ENCODE results near the gene BMPR1B. TPM values are rescaled to one million over a fixed set of nuclear protein-coding genes. Genes with fewer than 3 reads are reported as not detected.

The BMPR1B gene
- total RNA-seq, 3 donors from 2014 or later, result 0.64 to 7.2 (median 2.0) TPM

GRCh38 chr4:94970650-94971049 lies 212.9 kb downstream of the BMPR1B start:
- Histone ChIP-seq H3K4me3 (no peak overlapping the region), H3K4me1 (no peaks in the 10 kb centered on the region), H3K27ac (no peak overlapping the region), H3K36me3 (no peaks in the 10 kb centered on the region), H3K9me3 (no peaks in the 10 kb centered on the region), H3K27me3 (no peaks in the 10 kb centered on the region)
- intact Hi-C loops (cut with DNase I; ENCODE audit: low total_unique reads), result no loop called here
- TF ChIP-seq POLR2A (IDR thresholded peaks at IDR 0.05), result no peak
- no peak for TF ChIP-seq POLR2AphosphoS5 (IDR thresholded peaks at IDR 0.05)
- no peak for TF ChIP-seq CTCF (IDR thresholded peaks at IDR 0.05)
- no peak for DNase-seq (ENCODE audit: low spot score in 2 of 2)

- Histone ChIP-seq H3K36me3 (no peaks in the 10 kb centered on the region), H3K4me3 (no peak overlapping the region), H3K27me3 (no peaks in the 10 kb centered on the region), H3K4me1 (no peaks in the 10 kb centered on the region), H3K27ac (no peak overlapping the region), H3K9me3 (no peaks in the 10 kb centered on the region)
- no peak for DNase-seq (ENCODE audit: low spot score in 2 of 2)
- intact Hi-C loops (cut with DNase I; ENCODE audit: low total_unique reads), result no loop called here
- TF ChIP-seq POLR2A (IDR thresholded peaks at IDR 0.05) (no peak), POLR2AphosphoS5 (IDR thresholded peaks at IDR 0.05) (no peak), CTCF (IDR thresholded peaks at IDR 0.05) (no peak)
These were observed 217.0 kb downstream of the BMPR1B start for GRCh38 chr4:94974773-94975172.

- intact Hi-C loops (cut with DNase I; ENCODE audit: low total_unique reads), result no loop called here
- no peak overlapping the region for H3K4me3 ChIP-seq
- no peak for DNase-seq (ENCODE audit: low spot score in 2 of 2)
These were observed 218.7 kb downstream of the BMPR1B start for GRCh38 chr4:94976371-94977011.

GRCh38 chr4:94978904-94979303 lies 221.1 kb downstream of the BMPR1B start:
- H3K36me3 ChIP-seq, result no peaks in the 10 kb centered on the region
- no peak overlapping the region for H3K27ac ChIP-seq
- TF ChIP-seq CTCF (IDR thresholded peaks at IDR 0.05), result no peak
- no peak for TF ChIP-seq POLR2AphosphoS5 (IDR thresholded peaks at IDR 0.05)
- TF ChIP-seq POLR2A (IDR thresholded peaks at IDR 0.05), result no peak
- H3K4me3 ChIP-seq, result no peak overlapping the region
- H3K9me3 ChIP-seq, result no peaks in the 10 kb centered on the region
- no peaks in the 10 kb centered on the region for H3K27me3 ChIP-seq
- intact Hi-C loops (cut with DNase I; ENCODE audit: low total_unique reads), result no loop called here
- no peaks in the 10 kb centered on the region for H3K4me1 ChIP-seq
- no peak for DNase-seq (ENCODE audit: low spot score in 2 of 2)

More at GRCh38 chr4:94976371-94977011, 218.7 kb downstream of the BMPR1B start:
- TF ChIP-seq POLR2AphosphoS5 (IDR thresholded peaks at IDR 0.05) (no peak), POLR2A (IDR thresholded peaks at IDR 0.05) (no peak), CTCF (IDR thresholded peaks at IDR 0.05) (no peak)
- Histone ChIP-seq H3K4me1 (no peaks in the 10 kb centered on the region), H3K9me3 (no peaks in the 10 kb centered on the region), H3K36me3 (no peaks in the 10 kb centered on the region), H3K27ac (no peak overlapping the region), H3K27me3 (no peaks in the 10 kb centered on the region)

- H3K27me3 ChIP-seq, result no peaks in the 10 kb centered on the region
- no peaks in the 10 kb centered on the region for H3K4me1 ChIP-seq
- no peak for DNase-seq (ENCODE audit: low spot score in 2 of 2)
- no peak overlapping the region for H3K4me3 ChIP-seq
- TF ChIP-seq POLR2AphosphoS5 (IDR thresholded peaks at IDR 0.05) (no peak), POLR2A (IDR thresholded peaks at IDR 0.05) (no peak), CTCF (IDR thresholded peaks at IDR 0.05) (no peak)
- no peaks in the 10 kb centered on the region for H3K9me3 ChIP-seq
- no peak overlapping the region for H3K27ac ChIP-seq
- intact Hi-C loops (cut with DNase I; ENCODE audit: low total_unique reads), result no loop called here
- no peaks in the 10 kb centered on the region for H3K36me3 ChIP-seq
These were observed 221.9 kb downstream of the BMPR1B start for GRCh38 chr4:94979621-94980020.
